HG03354 (cell line): Measurements from ENCODE around the gene NYAP2.
A peak's percentile ranks its signal among the peaks of the same experiment; 100 is the strongest.

Experiments used
- ATAC-seq: cut with Tn5 transposase; IDR thresholded peaks from one replicate; pipeline ENCODE4 v1.9.1; 2021; ENCODE audit warnings: mild to moderate bottlenecking; ENCODE audit not compliant: unreplicated experiment, poor library complexity, severe bottlenecking

Gene NYAP2

DNA sequence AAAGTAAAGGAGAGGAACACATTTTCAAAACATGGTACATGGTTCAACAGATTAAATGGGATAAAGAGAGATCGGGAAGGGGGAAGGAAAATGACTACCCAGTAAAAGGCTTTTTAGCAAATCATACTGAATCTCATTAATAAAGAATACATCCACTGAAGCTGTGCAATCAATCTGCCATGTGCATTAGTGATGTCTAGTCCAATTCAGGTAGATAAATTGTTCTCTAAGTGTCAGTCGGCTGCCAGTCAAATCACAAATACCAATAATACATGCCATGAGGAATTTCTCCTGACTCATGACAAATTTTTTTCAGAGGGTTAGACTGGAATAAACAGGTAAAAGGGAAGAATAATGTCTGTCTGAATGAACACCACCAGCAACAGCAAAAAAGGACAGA is 22.6 kb downstream of the NYAP2 start:
- ATAC-seq, result no peak

DNA sequence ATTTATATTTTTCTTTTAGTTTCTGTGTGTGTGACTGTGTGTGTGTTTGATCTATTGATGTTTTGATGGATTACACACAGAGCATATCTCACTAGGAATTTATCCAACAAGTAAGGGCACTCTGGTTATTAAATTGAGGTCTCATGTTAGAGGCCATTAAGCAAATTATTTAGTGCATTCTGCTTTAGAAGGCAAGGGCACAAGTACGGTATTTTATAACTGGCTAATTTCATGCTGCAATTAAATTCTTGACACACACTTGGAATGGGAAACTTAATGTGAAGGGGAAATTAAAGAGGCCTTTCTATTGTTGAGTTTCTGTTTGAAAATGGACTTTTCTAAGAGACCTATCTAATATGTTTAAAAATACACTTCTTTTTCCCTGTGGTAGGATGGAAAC is 25.8 kb downstream of the NYAP2 start:
- no peak for ATAC-seq

DNA sequence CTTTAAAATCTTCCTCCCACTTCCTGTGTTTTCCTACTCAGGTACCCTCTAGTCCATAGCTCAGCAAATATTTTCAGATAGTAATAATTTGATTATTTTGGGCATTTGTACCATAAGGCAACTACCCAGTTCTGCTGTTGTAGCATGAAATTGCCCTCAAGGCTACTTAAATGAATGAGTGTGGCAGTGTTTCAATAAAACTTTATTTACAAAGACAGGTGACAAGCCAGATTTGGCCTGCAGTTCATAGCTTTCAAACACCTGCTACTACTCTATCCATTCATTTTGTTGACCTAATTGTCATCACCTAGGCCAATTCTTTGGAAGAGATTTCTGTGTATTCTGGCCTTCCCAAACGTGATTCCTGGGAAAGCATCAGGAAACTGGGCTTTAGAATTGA is 28.9 kb downstream of the NYAP2 start:
- no peak for ATAC-seq

DNA sequence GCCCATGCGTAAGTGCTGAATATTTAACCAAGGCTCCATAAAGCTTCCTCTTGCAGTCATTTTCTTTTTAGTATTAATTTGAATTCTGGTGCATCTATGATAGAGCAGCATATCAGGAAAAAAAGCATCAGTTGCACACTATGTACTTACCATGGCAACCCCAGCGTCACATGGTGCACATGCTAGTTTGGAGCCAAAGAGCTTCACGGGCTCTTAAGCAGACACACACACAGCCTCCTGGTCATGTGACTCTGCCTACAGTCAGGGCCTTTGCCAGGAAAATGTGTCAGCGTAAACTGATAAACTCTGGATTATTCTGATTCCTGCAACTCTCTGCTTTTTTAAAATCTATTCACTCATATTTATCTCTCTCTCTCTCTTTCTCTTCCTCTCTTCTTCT is 30.2 kb downstream of the NYAP2 start:
- ATAC-seq, result no peak

DNA sequence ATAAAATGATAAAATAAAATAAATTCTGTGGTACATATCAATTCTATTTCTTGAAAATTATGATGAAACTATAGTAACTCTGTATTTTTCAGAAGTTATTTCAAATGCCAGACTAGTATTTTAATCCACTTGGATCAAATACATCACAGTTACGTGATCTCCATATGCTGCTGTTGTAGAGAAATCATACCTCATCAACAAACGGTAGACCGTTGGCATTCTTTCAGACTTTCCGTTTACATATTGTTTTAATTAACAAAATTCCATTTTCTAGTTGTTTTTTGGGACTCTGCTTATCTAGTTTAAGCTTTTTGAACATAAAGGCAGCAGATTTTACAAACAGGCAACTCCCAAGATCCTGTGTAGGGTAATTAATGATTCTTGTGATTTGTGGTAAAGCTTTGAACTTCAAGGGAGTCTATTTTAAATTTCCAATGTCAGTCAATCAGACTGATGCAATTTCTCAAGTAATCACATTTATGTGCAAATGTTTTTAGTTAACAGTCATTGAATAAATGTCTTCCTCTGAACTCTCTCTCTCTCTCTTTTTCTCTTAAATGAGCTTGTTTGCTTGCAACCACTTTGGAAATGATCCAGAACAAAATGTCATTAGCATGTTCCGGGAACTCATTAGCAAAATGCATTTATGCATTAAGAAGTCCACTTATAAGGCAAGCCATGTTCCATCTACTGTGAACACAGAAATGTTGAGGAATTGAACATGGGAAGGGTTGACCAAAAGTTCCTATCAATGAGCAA is 31.8 kb downstream of the NYAP2 start:
- ATAC-seq, result no peak

DNA sequence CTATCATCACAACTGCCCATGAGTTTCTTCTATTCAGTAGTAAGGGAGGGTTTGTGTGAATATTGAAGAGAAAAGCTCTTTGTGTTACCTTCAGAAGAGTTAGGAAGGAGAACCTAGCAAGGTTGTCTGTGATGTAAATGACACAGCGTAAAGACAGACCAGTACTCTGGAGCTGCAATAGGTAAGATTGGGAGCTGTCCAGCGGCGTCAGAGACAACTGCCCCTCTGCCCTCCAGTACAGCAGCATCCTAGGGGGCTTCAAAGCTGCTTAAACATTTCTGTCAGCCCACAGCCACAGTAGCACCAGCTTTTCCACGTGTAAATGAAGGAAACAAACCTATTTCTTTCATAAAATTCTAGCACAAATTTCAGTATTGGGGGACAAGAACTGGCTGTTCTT is 34.5 kb downstream of the NYAP2 start:
- no peak for ATAC-seq

DNA sequence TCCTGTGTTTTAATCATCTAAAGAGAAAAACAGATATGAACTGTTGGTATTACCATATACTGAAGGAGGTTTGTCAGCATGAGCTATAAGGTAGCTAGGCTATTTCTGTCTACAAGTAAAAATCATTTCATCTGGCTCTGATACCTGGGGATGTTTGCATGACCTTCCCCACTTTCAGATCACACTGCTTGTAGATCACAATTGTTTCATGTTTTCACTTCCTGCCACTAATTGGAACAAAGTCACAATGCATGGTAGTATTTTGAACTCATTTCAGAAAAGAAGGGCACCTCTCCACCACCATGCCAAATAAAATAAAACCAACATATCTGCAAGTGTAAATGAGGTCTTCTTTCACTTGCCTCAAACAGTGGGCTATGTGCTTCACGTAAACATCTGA is 37.8 kb downstream of the NYAP2 start:
- ATAC-seq, result no peak

DNA sequence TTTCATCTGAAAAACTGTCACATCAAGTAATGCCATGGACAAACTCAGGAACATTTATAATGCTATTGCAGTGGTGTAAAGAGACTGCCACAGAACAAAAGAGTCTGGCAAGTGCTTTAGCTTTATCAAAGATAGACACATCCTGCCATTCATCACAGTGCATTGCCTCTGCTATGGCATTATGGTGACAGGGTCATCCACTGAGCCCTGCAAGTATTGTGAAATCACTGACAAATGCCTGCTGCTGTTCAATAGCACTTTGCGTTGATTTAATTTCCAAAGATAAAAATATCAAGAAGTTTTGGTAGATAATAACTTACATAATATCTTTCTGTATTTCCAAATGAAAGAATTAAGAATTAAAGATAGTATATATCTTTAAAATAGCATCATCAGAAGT is 38.7 kb downstream of the NYAP2 start:
- no peak for ATAC-seq

DNA sequence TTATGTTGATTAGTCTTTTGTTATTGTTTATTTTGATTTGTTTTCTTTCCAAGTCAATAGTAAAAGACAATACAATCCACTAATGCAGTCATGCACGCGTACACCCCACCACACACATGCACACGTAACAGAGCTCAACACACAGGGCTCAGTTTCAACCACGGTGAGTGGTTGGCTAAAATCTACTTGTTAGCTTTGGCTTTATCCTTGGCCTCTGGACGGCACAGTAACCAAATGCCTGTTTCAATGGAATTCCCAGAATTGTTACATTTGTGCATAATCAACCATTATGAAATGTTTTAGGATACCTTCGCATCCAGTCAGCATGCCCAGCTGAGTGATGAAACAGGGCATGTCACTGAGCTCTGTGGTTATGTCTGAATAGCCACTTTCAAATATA is 53.2 kb downstream of the NYAP2 start:
- no peak for ATAC-seq

DNA sequence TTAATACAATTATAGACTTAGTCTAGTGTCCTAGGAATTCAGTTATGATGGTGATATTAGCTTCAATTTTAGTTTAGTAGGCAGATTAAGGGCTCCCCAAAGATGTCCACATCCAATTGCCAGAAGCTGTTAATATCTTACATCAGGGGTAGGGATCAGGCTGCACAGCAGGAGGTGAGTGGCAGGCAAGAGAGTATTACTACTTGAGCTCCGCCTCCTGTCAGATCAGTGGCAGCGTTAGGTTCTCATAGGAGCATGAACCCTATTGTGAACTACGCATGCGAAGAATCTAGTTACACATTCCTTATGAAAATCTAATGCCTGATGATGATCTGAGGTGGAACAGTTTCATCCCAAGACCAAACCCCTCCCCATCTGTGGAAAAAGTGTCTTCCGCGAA is 54.9 kb downstream of the NYAP2 start:
- no peak for ATAC-seq

DNA sequence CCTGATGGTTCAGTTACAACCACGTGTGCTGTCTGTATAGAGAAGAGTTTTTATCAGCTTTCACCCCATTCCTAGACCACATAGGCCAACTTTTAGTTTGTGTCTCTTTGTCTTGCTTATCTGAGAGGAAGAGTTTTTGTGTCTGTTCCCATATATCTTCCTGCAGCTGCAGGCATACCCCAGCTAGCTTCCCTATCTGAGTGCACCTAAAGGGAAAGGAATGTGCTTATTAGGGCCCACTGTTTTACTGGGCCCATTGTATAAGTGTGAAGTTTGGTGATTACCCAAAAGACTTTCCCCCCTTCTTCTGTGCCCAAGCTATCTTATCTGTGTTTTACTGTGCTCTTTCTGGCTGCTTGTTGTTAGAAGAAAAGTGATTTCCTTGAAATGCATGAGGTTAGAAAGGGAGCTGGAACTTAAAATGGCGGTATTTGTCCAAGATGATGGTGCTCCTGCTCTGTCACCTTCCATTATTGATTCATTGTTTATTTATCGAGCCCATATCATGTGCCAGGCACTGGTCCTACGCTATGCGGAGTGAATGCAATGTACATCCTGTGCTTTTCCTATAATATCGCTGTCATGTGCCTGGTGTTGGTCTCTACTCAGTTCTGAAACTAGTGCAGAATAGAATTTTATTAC is 57.2 kb downstream of the NYAP2 start:
- no peak for ATAC-seq

DNA sequence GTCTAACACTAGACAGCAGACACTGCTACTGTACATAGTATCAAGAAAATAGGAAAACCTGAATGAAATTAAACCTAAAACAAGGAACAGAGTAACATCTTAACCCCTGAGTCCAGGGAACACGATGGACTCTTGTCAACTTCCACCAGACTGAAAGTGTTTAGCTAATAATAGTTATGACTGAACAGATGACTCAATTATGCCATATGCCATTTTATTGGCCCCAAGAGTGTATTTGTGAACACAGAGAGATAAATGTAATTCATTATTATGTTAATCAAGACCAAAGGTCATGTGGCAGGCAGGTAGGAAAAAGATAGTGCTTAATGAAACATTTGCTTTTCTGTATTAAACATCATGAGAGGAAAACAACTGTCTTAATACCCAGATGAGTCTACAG is 58.0 kb downstream of the NYAP2 start:
- ATAC-seq, result no peak

DNA sequence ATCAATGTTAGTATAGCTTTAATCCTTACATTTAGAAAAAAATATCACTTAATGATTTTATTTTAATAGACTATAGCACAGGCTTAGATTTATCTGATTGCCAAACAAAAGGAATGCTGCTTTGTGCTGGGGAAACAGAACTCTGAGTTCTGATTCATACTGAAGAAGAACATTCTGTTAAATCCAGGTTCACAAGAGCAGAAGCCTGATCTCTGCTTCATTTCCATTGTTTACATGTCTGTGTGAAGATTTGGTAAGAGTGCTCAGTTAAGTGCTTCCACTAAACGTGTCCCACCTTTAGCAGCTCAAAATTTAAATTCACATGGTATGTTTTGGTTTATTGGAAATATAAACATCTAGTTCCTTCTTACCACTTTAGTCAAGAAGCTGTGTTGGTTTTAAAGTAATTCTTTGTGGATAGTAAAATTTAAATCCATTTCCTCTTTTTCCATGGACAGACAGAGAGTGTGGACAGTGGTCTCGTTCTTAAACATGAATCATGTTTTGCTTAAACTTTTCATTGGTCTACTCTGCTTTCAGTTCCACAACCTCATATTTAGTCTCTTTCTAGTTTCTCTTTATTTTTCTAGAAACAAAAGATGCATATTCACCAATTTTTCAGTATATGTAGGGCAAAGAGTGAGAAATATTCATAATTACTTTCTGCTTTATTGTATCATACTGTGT is 59.1 kb downstream of the NYAP2 start:
- peak; percentile 80 for ATAC-seq

DNA sequence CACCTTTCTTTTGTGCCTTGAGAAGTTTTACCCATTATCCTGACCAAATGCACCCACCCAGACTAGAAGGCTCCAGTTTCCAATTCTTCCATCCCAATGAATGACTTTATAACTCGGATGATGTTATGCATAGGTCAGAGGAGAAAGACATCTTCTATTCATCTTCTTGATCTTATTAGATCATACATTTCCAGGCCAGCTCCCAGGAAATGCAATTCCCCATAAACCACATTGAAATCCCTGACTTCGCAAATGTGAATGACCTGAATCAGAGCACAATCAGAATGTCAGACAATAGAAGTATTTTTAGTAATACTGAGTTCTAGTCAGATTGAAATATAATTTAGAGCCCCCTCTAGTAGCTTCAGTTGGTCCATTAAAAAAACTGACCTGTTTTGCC is 62.9 kb downstream of the NYAP2 start:
- ATAC-seq, result no peak

DNA sequence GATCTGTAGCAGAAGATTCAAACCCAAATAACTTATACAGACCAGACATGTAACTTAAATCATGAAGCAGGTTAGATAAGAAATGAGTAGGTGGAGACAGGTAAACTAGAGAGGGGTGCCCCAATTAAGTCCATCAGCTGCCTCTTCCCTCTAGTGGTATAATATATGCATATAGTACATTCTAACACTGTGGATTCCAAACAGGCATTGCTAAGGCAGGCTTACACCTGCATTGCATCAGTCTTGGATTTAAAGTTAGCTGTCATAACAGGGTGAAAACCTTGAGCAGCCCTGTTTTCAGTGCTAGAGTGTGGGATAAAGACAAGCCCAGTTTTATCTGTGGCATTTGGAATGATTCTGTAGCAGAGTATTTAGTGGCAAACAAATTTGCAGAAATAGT is 63.4 kb downstream of the NYAP2 start:
- ATAC-seq, result no peak

DNA sequence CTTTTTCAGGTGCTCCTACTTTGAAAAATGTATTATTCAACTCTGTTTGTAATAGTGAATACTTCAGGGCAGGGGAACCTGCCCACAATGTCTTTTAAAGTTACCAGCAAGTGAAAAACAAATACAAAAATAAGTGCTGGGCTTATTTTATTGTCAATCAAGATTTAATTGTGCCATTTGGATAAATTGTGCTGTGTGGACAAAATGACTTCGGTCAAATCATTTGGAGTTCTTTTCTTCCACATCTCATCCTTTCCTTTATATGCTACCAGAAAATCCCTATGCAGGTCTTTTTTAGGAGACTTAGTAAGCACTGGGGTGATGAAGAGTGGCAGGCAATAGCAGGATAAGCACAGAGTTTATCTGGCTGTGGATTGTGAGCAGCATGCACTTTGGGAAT is 63.9 kb downstream of the NYAP2 start:
- no peak for ATAC-seq

DNA sequence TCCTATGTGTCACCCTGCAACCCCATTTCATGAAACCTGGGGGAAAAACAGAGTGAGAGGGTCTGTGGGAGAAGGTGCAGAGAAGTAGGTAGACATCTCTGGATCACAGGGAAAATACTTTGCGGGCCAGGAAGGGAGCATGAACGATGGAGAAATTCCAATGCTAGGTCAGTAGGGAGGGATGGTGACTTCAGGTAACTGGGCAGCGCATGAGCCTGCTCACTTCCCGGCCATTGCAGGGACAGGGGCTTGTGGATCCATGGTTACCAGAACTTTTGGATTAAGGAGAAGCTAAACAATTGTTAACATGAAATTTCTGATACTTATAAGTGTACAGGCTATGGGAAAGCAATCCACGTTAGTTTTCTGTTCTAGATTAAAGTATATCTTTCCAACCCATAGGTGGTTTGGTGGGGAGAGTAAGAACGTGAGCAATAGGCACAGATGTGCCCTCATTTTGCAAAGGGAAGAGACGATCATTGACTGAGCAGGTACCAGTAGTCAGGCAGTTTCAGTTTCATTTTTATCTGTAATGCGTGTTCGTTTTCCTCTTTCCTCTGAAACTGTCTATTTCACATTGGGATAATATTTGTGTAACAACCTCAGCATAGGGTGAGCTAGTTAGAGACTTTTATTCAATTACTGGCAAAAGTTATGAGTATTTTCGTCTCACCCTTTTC is 65.0 kb downstream of the NYAP2 start:
- peak; percentile 86 for ATAC-seq

DNA sequence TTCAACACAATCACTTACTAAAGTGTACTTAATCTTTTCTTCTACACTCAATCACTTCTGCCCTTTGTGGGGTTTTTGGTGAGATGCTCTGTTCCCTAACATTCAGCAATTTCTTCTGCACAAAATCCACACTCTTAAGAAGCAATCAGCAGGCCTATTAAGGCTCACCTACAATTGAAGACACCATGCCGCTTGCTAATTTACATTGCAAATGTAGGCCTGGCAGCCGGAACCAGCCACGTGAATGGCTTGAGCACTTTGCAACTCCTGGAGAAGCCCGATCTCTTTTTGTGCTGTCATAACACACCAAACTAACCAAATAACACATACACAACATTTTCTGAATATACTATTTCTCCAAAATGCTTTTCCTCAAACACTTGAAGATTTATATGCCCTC is 66.3 kb downstream of the NYAP2 start:
- no peak for ATAC-seq

DNA sequence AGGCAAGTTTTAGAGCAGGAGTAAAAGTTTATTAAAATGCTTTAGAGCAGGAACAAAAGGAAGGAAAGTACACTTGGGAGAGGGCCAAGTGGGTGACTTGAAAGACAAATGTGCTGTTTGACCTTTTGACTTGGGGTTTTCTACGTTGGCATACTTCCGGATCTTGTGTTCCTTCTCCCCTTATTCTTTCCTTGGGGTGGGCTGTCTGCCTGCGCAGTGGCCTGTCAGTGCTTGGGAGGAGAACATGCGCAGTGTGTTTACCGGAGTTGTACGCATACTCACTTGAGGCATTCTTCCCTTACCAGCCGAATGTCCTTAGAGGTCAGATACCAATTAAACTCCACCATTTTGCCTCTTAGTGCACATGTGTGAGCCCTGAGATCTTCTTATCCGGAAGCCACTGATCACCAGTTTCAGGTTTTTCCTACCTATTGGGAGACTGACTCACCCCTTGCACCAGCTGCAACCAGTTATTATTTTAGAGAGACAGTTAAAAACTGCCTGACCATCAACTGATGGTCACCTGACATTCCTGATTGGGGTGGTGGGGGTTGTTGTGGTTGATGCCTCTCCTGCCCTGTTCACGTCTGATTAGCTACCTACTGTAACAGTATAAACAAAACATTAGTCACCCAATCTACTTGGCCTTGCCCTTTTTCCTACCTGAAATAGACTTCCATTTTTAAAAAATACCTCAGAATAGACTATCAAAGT is 67.5 kb downstream of the NYAP2 start:
- no peak for ATAC-seq

DNA sequence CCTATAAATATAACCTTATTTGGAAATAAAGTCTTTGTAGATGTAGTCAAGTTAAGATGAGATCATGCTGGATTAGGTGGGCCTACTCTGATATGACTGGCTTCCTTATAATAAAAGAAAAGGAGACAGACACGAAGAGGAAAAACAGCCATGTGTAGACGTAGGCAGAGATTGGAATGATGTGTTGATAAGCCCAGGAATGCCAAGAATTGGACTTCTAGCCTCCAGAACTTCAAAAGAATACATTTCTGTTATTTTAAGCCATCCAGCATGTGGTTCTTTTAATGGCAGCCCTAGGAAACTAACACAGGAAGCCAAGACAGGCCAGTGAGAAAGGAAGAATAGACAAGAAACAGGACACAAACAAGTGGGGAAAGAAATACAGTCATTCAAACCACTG is 68.6 kb downstream of the NYAP2 start:
- ATAC-seq, result no peak
